Mesothelial cell of epicardium (in vitro differentiated cells): ENCODE results near the gene BTBD17. TPM values are rescaled to one million over a fixed set of nuclear protein-coding genes. Genes with fewer than 3 reads are reported as not detected.

Source experiments
- DNase-seq, 2 experiments: peaks; one replicate each; pipeline ENCODE4 v3.0.0; 2021; ENCODE audit warnings: low spot score in 2 of 2; ENCODE audit not compliant: unreplicated experiment in 2 of 2
- H3K27ac Mint-ChIP-seq: 2 replicates; pipeline ENCODE4 v1.8.0; 2021; ENCODE audit warnings: mixed read lengths
- H3K27me3 Mint-ChIP-seq: 2 replicates; pipeline ENCODE4 v1.8.0; 2021; ENCODE audit warnings: low read depth, mixed read lengths
- H3K36me3 Mint-ChIP-seq: 2 replicates; pipeline ENCODE4 v1.8.0; 2021; ENCODE audit warnings: mixed read lengths
- H3K4me1 Mint-ChIP-seq: 2 replicates; pipeline ENCODE4 v1.8.0; 2021; ENCODE audit warnings: mixed read lengths
- H3K4me3 Mint-ChIP-seq: 2 replicates; pipeline ENCODE4 v1.8.0; 2021; ENCODE audit warnings: mild to moderate bottlenecking, moderate library complexity, mixed read lengths
- H3K9me3 Mint-ChIP-seq: 2 replicates; pipeline ENCODE4 v1.8.0; 2021; ENCODE audit warnings: mixed read lengths
- CTCF ChIP-seq: fragments of 200-600 bp; sonication (generic); IDR thresholded peaks from one replicate; pipeline ENCODE4 v1.5.0; 2021; ENCODE audit warnings: antibody characterized with exemption; ENCODE audit not compliant: unreplicated experiment
- total RNA-seq: library from RNA; stranded (reverse); gene quantifications from 3 replicates; pipeline ENCODE4 v1.2.1, GENCODE V29; 2021

The BTBD17 gene
- total RNA-seq, 1 donor from 2014 or later: 0.16 TPM

- H3K36me3 Mint-ChIP-seq: no peaks in the 10 kb centered on the region
- H3K4me3 Mint-ChIP-seq: no peak overlapping the region
- H3K4me1 Mint-ChIP-seq: no peaks in the 10 kb centered on the region
Observed at GRCh38 chr17:74343121-74343520, 18.5 kb downstream of the BTBD17 start.

GRCh38 chr17:74342224-74342623, 19.4 kb downstream of the BTBD17 start:
- TF ChIP-seq CTCF: no peak
- Mint-ChIP-seq H3K4me3 (no peak overlapping the region), H3K27me3 (peaks cover 50% of the 10 kb centered on the region), H3K36me3 (no peaks in the 10 kb centered on the region), H3K9me3 (no peaks in the 10 kb centered on the region), H3K27ac (no peak overlapping the region), H3K4me1 (no peaks in the 10 kb centered on the region)
- no peak for DNase-seq

More at GRCh38 chr17:74343121-74343520, 18.5 kb downstream of the BTBD17 start:
- H3K27me3 Mint-ChIP-seq: peaks cover 50% of the 10 kb centered on the region
- no peak for TF ChIP-seq CTCF
- no peak overlapping the region for H3K27ac Mint-ChIP-seq
- H3K9me3 Mint-ChIP-seq: no peaks in the 10 kb centered on the region
- DNase-seq: no peak

DNA sequence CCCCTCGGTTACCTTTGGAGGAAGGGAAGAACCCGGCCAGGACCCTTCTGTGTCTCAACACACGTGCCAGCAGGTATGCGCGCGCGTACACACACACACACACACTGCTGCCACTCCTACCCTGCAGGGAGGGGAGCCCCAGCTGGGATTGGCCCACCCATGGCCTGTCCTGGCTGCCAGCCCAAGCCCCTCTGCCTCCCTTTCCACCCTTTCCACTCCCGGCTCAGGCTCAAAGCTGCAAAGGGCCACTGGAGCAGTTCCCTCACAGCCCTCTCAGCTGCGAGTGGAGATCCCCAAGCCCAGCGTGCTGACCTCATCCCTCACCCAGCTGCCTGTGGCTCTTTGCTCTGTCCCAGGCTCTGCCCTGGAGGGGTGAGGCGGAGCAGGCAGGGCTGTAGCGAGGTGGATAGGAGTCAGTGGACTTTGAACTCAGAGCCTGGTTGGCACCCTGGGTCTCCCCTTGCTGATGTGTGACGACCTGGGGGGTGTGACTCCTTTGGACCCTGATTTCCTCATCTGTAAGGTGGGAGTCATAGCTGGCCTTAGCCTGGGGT, 21.1 kb downstream of the BTBD17 start:
- Mint-ChIP-seq H3K27ac (no peak overlapping the region), H3K4me3 (no peak overlapping the region), H3K9me3 (no peaks in the 10 kb centered on the region), H3K4me1 (no peaks in the 10 kb centered on the region), H3K27me3 (peaks cover 44% of the 10 kb centered on the region), H3K36me3 (no peaks in the 10 kb centered on the region)
- no peak for DNase-seq
- TF ChIP-seq CTCF: no peak

DNA sequence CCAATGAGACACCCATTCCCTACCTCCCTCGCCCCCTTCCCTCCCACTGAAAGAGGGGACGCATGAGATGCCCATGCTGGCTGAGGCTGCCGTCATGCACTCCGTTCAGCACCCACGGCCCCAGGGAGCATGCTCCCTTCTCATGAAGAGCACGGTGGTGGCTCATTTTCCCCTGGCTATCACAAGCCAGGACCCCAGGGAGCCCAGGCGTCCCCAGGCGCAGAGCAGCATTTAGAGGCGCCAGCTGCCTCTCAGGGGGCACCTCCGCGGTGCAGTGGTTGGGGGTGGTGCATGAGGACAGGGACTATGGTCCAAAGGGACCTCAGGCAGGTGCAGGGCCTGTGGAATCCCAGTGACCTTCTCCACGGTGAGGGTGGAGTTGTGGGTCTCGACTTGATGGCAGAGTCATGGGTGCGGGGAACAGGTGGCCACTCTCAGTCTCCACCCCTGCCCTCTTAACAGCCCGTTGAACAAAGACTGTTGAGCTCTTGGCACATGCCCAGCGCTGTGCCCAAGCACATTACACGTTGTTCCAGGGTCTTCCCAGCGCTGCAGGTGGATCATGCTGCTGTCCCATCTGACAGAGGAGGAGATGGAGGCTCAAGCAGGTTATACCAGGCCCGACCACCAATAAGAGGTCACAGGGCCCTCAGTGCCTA, 22.0 kb downstream of the BTBD17 start:
- Mint-ChIP-seq H3K4me3 (no peak overlapping the region), H3K36me3 (no peaks in the 10 kb centered on the region), H3K27me3 (peaks cover 41% of the 10 kb centered on the region), H3K27ac (no peak overlapping the region), H3K4me1 (no peaks in the 10 kb centered on the region), H3K9me3 (no peaks in the 10 kb centered on the region)
- no peak for TF ChIP-seq CTCF
- no peak for DNase-seq

- no peak for TF ChIP-seq CTCF
- Mint-ChIP-seq H3K4me3 (no peak overlapping the region), H3K4me1 (peaks cover 1% of the 10 kb centered on the region), H3K27ac (no peak overlapping the region), H3K27me3 (peaks cover 40% of the 10 kb centered on the region), H3K36me3 (no peaks in the 10 kb centered on the region), H3K9me3 (no peaks in the 10 kb centered on the region)
- no peak for DNase-seq
Observed at GRCh38 chr17:74337834-74338500, 23.7 kb downstream of the BTBD17 start.
